KOPT-K1 (cell line): ENCODE results near the gene FGFBP2.

Experiments used
- H3K27ac ChIP-seq: fragments of 200-600 bp; sonication (generic); 2 replicates; pipeline ENCODE4 v1.5.1; 2016; ENCODE audit warnings: antibody characterized with exemption, mild to moderate bottlenecking, low read depth, low read length; ENCODE audit not compliant: poor library complexity, severe bottlenecking
- H3K36me3 ChIP-seq: fragments of 200-600 bp; sonication (generic); 2 replicates; pipeline ENCODE4 v1.5.1; 2017; ENCODE audit warnings: antibody characterized with exemption, mild to moderate bottlenecking, low read length, moderate library complexity; ENCODE audit not compliant: insufficient read depth
- H3K9me3 ChIP-seq: fragments of 200-600 bp; sonication (generic); 2 replicates; pipeline ENCODE4 v1.5.1; 2017; ENCODE audit warnings: antibody characterized with exemption, low read length, mild to moderate bottlenecking; ENCODE audit not compliant: insufficient read depth, poor library complexity, severe bottlenecking

Gene FGFBP2

DNA sequence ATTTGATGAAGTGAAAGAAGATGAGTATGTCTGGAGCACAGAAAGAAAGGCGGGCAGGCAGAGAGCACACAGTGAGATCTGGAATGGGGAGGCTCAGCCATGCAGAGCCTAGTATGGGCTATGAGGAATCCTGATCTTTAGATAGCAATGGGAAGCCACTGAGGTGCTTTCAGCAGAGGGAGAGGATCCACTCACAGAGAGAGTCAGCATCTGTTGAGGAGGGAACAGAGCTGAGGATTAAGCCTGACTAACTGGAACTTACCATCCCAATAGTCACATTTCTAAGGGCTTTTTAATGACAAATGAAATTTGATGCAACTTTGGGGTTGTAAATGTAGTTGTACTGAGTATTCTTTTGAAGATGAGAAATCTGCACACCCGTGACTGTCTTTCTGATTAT, 20.6 kb upstream of the FGFBP2 start:
- H3K9me3 ChIP-seq, result no peaks in the 10 kb centered on the region
- no peak overlapping the region for H3K27ac ChIP-seq
- H3K36me3 ChIP-seq, result no peaks in the 10 kb centered on the region

DNA sequence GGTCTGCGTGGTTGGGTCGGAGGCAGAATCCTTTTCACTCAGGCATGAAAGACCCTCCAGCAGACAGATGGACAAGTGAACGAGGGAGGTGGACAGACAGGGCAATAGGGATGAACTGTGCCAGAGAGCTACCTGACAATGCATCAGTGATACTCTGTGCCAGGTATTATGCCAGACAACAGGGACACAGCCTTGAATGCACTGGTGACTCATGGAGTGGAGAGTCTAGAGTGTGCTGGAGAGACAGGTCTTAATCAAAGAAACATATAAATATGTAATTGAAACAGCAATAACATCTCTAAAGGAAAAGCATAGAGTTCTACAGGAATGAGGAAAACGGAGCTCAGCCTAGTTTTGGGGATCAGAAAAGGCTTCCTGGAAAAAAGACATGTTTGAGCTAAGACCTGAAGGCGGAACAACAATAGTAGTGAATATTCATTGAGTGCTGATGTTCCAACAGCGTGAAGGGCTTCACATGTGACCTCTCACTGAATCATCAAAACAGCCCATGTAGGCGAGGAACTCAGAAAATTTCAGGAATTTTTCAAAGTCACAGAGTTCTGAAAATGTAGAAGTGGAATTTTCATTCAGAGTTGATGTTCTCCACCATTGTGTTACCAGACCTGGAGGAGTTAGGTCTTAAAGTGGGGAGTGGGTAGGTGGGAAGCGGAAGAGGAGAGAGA, 20.0 kb upstream of the FGFBP2 start:
- H3K27ac ChIP-seq, result no peak overlapping the region
- no peaks in the 10 kb centered on the region for H3K9me3 ChIP-seq
- H3K36me3 ChIP-seq, result no peaks in the 10 kb centered on the region

DNA sequence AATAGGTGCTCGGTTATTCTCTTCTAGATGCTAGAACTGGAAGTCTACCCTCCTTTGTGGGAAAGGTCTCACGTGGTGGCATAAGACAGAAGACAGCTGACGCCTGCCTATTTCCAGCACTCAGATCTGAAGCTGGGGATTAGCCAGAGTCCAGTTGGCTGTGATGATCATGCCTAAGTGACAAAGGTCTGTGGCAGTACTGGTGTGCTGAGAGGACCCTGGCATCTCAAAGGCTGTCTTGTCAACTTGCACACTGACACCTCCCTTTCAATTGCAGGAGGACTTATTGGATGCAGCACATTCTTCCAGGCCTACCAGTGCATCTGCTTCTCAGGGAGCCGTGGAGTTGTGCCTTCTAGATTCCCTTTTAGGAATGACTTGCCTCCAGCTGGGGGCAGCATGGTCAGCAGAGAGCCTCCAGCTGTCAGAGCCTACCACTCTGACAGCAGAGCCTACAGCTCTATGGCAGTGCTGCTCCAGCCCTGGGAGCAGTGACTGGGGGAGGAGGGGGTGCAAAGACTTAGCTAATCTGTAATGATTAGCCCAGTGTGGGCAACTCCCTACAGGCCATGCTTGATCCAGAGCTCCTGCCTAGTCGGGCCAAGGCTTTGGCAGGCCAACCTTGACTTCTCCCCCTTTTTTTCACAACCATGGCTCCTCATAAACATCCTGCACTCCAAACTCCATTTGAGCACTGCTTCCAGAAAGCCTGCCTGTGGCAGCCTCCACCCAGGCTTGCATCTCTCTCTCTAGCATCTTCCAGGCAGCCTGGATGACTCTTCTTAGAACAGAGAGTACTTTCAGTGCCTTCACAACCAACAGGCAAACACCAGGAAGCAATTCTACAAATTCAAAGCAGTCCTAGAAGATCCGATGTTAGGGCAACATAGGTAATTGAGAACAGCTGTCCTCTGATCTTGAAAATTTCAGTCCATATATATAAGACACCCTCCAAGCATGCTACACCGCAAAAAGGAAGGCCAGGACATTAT, 13.8 kb upstream of the FGFBP2 start:
- Histone ChIP-seq H3K9me3 (no peaks in the 10 kb centered on the region), H3K36me3 (no peaks in the 10 kb centered on the region), H3K27ac (no peak overlapping the region)

DNA sequence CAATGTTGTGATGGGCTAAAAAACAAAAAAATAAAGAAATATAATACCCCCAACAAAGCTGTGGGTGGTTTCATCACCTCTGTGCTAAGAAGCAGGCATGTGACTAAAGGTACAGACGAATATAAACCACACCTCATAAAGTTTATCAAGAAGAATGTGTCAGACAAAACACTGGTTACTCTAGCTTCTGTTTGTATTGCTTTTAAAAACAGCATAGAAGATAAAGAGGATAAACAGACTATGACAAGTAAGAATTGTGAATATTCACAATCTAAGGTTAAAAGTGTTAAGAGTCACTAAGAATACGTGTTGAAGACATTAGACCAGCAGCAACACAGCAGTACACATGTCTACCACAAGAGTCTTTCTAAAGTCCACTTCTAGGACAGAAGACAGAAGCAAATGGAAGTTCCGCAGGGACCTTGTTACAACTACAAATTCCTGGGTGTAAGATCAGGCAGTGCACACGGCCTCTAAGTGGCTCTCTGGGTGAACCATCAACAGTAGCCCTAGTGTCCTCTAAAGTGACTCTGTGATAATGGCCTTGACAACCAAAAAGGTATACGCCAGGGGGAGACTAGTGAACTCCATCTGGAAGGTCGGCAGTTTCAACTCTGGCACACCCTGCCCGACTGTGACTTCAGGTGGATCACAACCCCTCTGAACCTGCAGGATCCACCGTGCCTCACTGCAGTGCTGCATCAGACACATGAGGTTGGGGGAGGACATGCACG, 8.3 kb upstream of the FGFBP2 start:
- Histone ChIP-seq H3K36me3 (no peaks in the 10 kb centered on the region), H3K27ac (no peak overlapping the region), H3K9me3 (peaks cover 2% of the 10 kb centered on the region)

DNA sequence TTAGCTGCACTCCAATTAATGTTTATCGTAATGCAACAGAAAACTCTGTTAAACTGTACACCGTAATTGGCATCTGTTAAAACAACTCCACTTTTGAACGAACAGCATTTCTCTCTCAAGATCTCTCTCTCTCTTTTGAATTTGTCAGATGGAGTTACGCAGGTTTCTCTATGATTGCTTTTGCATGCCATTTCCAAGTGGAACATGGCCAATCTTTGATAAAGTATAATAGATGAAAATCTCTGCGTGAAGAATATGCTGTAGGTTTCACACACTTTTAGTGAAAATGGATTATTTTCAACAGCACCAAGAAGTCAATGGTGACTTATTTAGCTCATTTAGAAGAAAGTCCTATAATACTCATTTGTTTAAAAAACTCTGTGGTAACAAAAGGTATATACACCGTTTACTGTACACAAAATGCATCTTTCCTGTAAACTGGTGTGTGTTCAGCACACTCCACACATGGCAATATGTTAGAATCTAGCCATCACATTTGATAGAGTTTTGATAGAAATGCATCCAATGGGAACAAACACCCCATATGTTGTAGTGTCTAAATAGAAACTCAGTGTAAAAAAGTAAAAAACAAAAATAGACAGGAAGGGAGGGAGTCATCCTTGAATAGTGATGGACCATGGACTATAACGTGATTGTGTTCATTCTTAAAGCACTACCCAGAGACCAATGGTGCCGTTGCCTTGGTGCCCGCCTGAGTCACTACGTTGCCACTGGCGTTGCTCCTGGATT, 5.8 kb upstream of the FGFBP2 start:
- H3K27ac ChIP-seq, result no peak overlapping the region
- no peaks in the 10 kb centered on the region for H3K36me3 ChIP-seq
- H3K9me3 ChIP-seq, result peaks cover 6% of the 10 kb centered on the region

DNA sequence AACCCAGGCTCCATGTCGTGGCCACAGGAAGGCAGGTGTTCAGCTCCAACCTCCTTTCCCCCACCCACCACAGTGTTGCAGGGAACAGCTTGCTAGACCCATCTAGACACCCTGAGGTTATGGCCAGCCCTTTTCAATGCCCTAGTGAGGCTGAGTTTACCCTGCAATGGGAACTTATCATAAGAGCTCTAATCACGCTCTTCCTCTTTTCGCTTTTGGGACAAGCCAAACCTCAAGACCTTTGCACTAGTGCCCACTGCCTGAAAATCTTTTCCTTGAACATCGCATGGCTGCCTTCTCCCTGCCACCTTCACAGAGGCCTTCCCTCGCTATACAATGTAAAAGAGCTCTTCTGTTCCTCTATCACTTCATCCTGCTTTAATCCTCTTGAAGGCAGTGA, 2.4 kb upstream of the FGFBP2 start:
- no peak overlapping the region for H3K27ac ChIP-seq
- H3K36me3 ChIP-seq, result no peaks in the 10 kb centered on the region
- peaks cover 6% of the 10 kb centered on the region for H3K9me3 ChIP-seq

DNA sequence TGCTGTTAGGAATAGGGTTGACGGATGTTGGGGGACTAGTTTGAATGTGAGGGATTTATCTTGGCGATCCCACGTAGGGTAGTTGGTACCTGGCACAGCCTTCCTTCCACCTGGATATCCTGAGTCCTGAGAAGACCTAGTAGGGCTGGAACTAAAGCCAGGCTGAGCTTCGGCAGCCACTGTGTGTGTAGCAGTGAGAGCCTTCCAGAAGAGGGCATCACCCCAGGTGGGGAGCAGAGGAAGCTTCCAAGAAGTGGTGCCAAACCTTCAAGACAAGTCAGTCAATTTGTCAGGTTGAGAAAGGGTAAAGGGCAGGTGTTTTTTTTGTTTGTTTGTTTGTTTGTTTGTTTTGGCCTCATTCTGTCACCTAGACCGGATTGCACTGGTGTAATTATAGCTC, 1.2 kb upstream of the FGFBP2 start:
- peaks cover 6% of the 10 kb centered on the region for H3K9me3 ChIP-seq
- no peak overlapping the region for H3K27ac ChIP-seq
- H3K36me3 ChIP-seq, result no peaks in the 10 kb centered on the region

DNA sequence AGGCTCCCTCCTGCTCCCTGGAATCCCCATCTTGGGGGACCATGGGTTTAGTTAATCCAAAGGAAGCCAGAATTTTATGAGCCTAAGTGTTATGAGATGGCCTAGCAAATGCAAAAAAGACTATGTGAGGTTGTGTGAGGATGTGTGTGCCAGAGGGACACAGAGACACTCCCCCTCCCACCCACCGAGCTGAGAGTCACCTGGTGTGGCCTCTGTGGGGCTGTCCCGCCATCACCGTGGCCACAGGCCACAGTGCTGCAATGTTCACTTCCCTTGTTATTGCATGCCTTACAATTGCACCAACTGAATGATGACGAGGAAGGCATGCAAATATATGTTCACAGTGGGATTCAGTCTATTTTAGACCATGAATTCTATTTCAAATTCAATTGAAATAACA, 601 bp upstream of the FGFBP2 start:
- H3K27ac ChIP-seq, result no peak overlapping the region
- H3K36me3 ChIP-seq, result no peaks in the 10 kb centered on the region
- H3K9me3 ChIP-seq, result peaks cover 6% of the 10 kb centered on the region

DNA sequence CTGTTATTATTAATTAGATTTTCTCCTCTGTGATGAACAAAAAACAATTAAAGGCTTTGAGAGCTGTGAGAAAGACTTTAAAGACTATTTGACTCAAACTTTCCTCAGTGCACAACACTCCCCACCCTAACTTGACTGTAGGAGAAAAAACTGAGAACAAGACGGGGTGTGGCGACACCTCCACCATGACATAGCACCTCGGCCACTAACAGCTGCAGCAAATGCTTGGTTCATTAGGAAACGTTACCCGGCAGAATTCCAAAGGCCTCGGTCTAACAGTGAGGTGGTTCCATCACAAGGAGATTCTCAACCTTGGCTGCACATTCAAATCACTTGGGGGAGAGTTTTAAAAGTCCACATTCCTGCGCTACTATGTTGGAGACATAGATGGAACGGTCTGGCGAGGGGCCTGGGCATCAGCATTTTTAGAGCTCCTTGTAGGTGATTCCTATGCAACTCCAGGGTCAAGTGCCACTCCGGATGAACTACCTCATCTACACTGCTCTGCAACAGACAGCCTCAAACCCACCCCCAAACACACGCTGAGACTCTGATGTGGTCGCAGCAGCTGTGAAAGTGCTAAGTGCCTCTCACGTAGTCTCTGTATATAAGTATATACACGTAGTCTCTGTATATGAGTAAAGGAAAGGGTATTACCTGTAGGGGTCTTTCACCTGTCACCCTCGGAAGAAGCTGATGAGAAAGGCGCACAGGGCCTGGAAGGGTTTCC, 1.0 kb downstream of the FGFBP2 start:
- Histone ChIP-seq H3K9me3 (peaks cover 6% of the 10 kb centered on the region), H3K27ac (no peak overlapping the region), H3K36me3 (no peaks in the 10 kb centered on the region)

DNA sequence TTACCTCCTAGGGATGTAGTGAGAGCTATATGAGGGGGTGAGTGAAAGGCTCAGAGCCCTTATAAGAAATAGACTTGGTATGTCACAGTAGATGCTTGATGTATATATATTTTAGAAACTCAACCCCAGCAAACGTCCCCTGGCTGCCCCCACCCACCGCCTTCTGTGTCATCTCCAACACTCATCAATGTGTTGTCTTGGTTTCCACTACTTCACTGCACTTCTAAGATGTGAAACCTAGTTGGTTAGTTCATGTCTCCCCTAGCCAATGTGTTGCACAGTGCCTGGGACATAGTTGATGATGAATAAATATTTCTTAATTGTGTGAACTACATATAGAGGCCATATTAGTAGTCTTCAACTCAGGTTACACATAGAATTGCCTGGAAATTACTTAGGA, 4.4 kb downstream of the FGFBP2 start:
- no peaks in the 10 kb centered on the region for H3K36me3 ChIP-seq
- H3K9me3 ChIP-seq, result no peaks in the 10 kb centered on the region
- H3K27ac ChIP-seq, result no peak overlapping the region

DNA sequence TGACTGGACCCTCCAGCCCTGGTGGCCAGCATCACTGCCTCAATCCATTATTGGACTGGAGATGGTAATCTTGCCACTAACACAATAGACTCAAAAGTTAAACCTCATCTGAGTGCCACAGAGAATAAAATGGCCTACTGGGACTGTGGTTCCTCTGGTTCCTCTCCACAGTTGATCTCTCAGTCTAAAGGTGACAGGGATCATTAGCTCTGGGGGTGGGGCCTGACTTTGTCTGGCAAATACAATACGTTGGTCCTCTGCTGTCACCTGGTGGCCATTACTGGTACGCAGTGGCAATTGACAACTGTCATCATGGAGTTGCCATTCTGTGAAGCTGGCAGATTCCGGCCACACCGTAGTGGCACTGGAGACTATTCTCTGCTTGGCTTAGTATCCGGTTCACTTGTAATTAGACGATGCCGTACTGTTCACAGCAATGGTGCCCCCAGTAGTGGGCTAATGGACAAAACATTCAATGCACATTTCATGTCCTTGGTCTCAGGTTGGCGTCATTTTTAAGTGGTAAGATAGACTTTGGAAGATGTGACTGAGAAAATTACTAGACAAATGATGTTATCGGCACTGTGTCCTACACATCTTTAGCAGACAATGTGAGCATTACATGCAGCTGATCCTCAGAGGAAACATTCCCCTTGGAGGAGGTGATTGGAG, 6.7 kb downstream of the FGFBP2 start:
- no peaks in the 10 kb centered on the region for H3K36me3 ChIP-seq
- H3K9me3 ChIP-seq, result no peaks in the 10 kb centered on the region
- H3K27ac ChIP-seq, result no peak overlapping the region

DNA sequence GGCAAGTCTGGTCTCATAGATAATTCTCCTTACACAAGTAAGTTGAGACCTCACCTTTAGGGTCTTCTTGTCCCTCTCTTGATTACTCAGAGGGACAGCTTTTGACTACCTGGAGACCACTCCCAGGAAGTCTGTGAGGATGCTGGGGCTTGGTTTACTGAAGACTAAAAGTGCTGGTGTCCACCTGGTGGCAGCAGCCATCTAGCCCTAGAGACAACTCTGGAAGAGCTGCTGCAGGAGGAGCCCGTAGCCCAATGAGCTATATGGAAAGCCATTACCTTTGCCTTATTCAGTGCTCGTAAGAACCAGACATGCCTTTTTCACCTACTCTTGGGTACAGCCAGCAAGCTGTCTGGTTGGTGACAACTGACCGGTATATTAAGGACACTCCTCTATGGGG, 7.3 kb downstream of the FGFBP2 start:
- Histone ChIP-seq H3K27ac (no peak overlapping the region), H3K36me3 (no peaks in the 10 kb centered on the region), H3K9me3 (no peaks in the 10 kb centered on the region)

DNA sequence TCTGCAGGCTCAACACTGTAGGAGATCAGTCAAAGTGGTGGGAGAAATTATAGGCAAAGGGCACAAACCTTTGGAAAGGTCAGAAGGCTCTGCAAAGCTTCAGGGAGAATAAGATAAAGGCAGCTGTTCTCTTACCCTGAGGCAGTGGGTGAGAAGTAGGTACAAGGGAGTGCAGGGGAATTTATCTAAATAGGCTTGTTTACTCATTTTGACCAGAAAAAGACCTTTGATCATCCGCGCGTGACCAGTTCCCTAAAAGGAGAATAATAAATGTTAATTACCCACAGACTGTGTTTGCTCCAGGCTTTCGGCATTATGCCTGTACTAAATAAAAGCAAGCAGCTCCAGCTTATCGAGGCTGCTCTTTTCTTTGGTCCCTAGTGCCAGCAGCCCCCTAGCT, 9.3 kb downstream of the FGFBP2 start:
- H3K36me3 ChIP-seq, result no peaks in the 10 kb centered on the region
- H3K9me3 ChIP-seq, result no peaks in the 10 kb centered on the region
- no peak overlapping the region for H3K27ac ChIP-seq

DNA sequence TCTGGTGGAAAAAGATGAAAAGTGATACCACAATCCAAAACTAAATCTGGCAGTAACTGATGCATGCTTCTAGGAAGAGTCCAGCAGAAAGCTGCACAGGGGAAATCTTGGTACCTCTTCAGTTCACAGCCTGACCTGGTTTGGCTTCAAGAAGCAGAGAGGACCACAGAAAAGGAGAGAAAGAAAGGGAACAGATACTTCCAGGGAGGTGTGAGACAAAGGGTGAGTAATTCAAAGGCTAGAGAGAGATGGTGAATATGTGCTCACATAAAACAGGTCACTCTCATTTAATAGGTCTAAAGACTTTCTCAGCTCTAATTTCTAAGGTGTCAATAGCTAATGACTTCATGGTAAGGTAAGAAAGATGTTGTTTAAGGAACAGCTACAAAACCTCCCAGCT, 11.2 kb downstream of the FGFBP2 start:
- H3K36me3 ChIP-seq, result no peaks in the 10 kb centered on the region
- no peak overlapping the region for H3K27ac ChIP-seq
- no peaks in the 10 kb centered on the region for H3K9me3 ChIP-seq
